WTC11 (cell line): Measurements from ENCODE around the gene NUP214. TPM values are rescaled to one million over a fixed set of nuclear protein-coding genes. Genes with fewer than 3 reads are reported as not detected.

Experiments used
- ATAC-seq: fragments of 200-7000 bp; cut with Tn5 transposase; 2 replicates; pipeline ENCODE4 v1.10.0; 2021; ENCODE audit warnings: mild to moderate bottlenecking, moderate library complexity
- CTCF ChIA-PET: fragments of 300-600 bp; sonication (Branson Sonifier 250); formaldehyde crosslinking; loops from one replicate; lab custom pipeline; 2021; ENCODE audit warnings: antibody characterized with exemption; lab: Charles Lee
- POLR2A ChIA-PET: fragments of 350-600 bp; sonication (Branson Sonifier 250); formaldehyde crosslinking; loops from one replicate; lab custom pipeline; 2021; ENCODE audit warnings: antibody characterized with exemption; lab: Charles Lee
- DNase-seq: peaks from one replicate; pipeline ENCODE4 v3.0.0; 2021; ENCODE audit warnings: low spot score
- H3K27ac Mint-ChIP-seq: 2 replicates; pipeline ENCODE4 v1.8.0; 2021; ENCODE audit warnings: mixed read lengths
- H3K27me3 Mint-ChIP-seq: 2 replicates; pipeline ENCODE4 v1.8.0; 2021; ENCODE audit warnings: low read depth, mild to moderate bottlenecking, moderate library complexity, mixed read lengths
- H3K36me3 Mint-ChIP-seq: 2 replicates; pipeline ENCODE4 v1.8.0; 2021; ENCODE audit warnings: mixed read lengths
- H3K4me1 Mint-ChIP-seq: 2 replicates; pipeline ENCODE4 v1.8.0; 2022; ENCODE audit warnings: mixed read lengths
- H3K4me3 Mint-ChIP-seq: 2 replicates; pipeline ENCODE4 v1.8.0; 2021; ENCODE audit warnings: mild to moderate bottlenecking, moderate library complexity, mixed read lengths
- H3K9me3 Mint-ChIP-seq: 2 replicates; pipeline ENCODE4 v1.8.0; 2021; ENCODE audit warnings: mixed read lengths
- ARID4B ChIP-seq: sonication (generic); formaldehyde crosslinking; IDR thresholded peaks from 2 replicates; pipeline ENCODE4 v1.8.0; 2023; ENCODE audit warnings: missing genetic modification reagents, mild to moderate bottlenecking, borderline replicate concordance
- ATF6 ChIP-seq: sonication (generic); formaldehyde crosslinking; IDR thresholded peaks from 2 replicates; pipeline ENCODE4 v1.8.1; 2023; ENCODE audit warnings: mild to moderate bottlenecking, missing genetic modification reagents
- E2F1 ChIP-seq: sonication (generic); formaldehyde crosslinking; IDR thresholded peaks from 2 replicates; pipeline ENCODE4 v1.8.0; 2022; ENCODE audit warnings: mild to moderate bottlenecking, missing genetic modification reagents
- ELF4 ChIP-seq: sonication (generic); formaldehyde crosslinking; IDR thresholded peaks from 2 replicates; pipeline ENCODE4 v1.8.1; 2022; ENCODE audit warnings: low read depth, mild to moderate bottlenecking, moderate library complexity, missing genetic modification reagents
- EMX1 ChIP-seq: fragments of 250-450 bp; sonication (Bioruptor Pico); IDR thresholded peaks from 2 replicates; pipeline ENCODE4 v1.8.0; 2021; ENCODE audit warnings: mild to moderate bottlenecking
- ERG ChIP-seq: fragments of 250-450 bp; sonication (Bioruptor Pico); IDR thresholded peaks from 2 replicates; pipeline ENCODE4 v1.8.0; 2021; ENCODE audit warnings: mild to moderate bottlenecking
- FOXP1 ChIP-seq: sonication (generic); formaldehyde crosslinking; IDR thresholded peaks from 2 replicates; pipeline ENCODE4 v1.8.0; 2022; ENCODE audit warnings: missing genetic modification reagents, mild to moderate bottlenecking, moderate library complexity, borderline replicate concordance
- GABPB1 ChIP-seq: sonication (generic); formaldehyde crosslinking; IDR thresholded peaks from 2 replicates; pipeline ENCODE4 v1.8.1; 2023; ENCODE audit warnings: mild to moderate bottlenecking, missing genetic modification reagents
- GTF2I ChIP-seq: fragments of 250-450 bp; sonication (Bioruptor Pico); conservative IDR thresholded peaks from 2 replicates; pipeline ENCODE4 v1.4.0; 2021; ENCODE audit warnings: mild to moderate bottlenecking
- IRF2 ChIP-seq: sonication (generic); formaldehyde crosslinking; IDR thresholded peaks from 2 replicates; pipeline ENCODE4 v1.8.0; 2022; ENCODE audit warnings: low read depth, missing genetic modification reagents, borderline replicate concordance
- NR1H2 ChIP-seq: sonication (generic); formaldehyde crosslinking; IDR thresholded peaks from 2 replicates; pipeline ENCODE4 v1.9.0; 2021; ENCODE audit warnings: mild to moderate bottlenecking, moderate library complexity, missing genetic modification reagents
- OVOL2 ChIP-seq: fragments of 250-450 bp; sonication (Bioruptor Pico); IDR thresholded peaks from 2 replicates; pipeline ENCODE4 v1.9.0; 2021; ENCODE audit warnings: mild to moderate bottlenecking, borderline replicate concordance
- TP53 ChIP-seq: sonication (generic); formaldehyde crosslinking; IDR thresholded peaks from 2 replicates; pipeline ENCODE4 v1.8.1; 2023; ENCODE audit warnings: mild to moderate bottlenecking, missing genetic modification reagents
- ZBTB21 ChIP-seq: sonication (generic); formaldehyde crosslinking; IDR thresholded peaks from 2 replicates; pipeline ENCODE4 v1.8.1; 2023; ENCODE audit warnings: mild to moderate bottlenecking, missing genetic modification reagents, borderline replicate concordance
- ZNF121 ChIP-seq: sonication (generic); formaldehyde crosslinking; IDR thresholded peaks from 2 replicates; pipeline ENCODE4 v1.8.0; 2023; ENCODE audit warnings: missing genetic modification reagents
- ZNF219 ChIP-seq: sonication (generic); formaldehyde crosslinking; IDR thresholded peaks from 2 replicates; pipeline ENCODE4 v1.8.0; 2023; ENCODE audit warnings: missing genetic modification reagents, mild to moderate bottlenecking, borderline replicate concordance
- ZNF396 ChIP-seq: fragments of 250-450 bp; sonication (Bioruptor Pico); IDR thresholded peaks from 2 replicates; pipeline ENCODE4 v1.8.0; 2021; ENCODE audit warnings: mild to moderate bottlenecking, moderate library complexity, borderline replicate concordance
- ZNF512 ChIP-seq: sonication (generic); formaldehyde crosslinking; IDR thresholded peaks from 2 replicates; pipeline ENCODE4 v1.8.1; 2022; ENCODE audit warnings: missing genetic modification reagents, borderline replicate concordance
- total RNA-seq: library from RNA; stranded (reverse); gene quantifications from 3 replicates; pipeline ENCODE4 v1.2.3, GENCODE V29; 2021
- TF ChIP-seq, protein P1 (sequence below): sonication (generic); formaldehyde crosslinking; IDR thresholded peaks from 2 replicates; pipeline ENCODE4 v1.8.0; 2023; ENCODE audit warnings: mild to moderate bottlenecking, missing genetic modification reagents

Gene NUP214
- total RNA-seq, 1 experiment from 2014 or later: 41.8 TPM

DNA sequence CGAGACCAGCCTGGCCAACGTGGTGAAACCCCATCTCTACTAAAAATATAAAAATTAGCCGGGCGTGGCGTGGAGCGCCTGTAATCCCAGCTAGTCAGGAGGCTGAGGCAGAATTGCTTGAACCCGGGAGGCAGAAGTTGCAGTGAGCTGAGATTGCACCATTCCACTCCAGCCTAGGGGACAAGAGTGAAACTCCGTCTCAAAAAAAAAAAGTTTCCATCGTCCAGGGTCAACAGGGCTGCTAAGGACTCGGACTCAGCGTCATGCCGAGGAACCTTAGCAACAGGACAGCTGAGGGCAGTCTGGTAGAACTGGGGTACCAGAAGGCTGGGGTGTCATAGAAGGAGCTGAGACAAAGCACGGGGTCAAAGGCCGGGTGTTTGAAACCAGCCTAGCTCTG lies 129.2 kb downstream of the NUP214 start:
- H3K36me3 Mint-ChIP-seq: no peaks in the 10 kb centered on the region
- ChIA-PET POLR2A (interaction anchor here (0.6 kb wide), 1 partner anchor 17 kb away, joined by 3 read pairs; no protein-coding TSS in a partner anchor), CTCF (interaction anchor here (0.6 to 1.1 kb wide), 2 partner anchors 46 to 82 kb away, joined by 3 to 8 read pairs; no protein-coding TSS in a partner anchor)
- peaks cover 6% of the 10 kb centered on the region for H3K4me1 Mint-ChIP-seq
- H3K4me3 Mint-ChIP-seq: no peak overlapping the region
- H3K27me3 Mint-ChIP-seq: no peaks in the 10 kb centered on the region
- ATAC-seq: no peak
- no peak for DNase-seq
- no peak for TF ChIP-seq GABPB1 (CRISPR knock-in tag)
- TF ChIP-seq ZNF121 (CRISPR knock-in tag): no peak
- no peak for TF ChIP-seq ERG (CRISPR knock-in tag)
- no peak for TF ChIP-seq FOXP1 (CRISPR knock-in tag)
- TF ChIP-seq ARID4B (CRISPR knock-in tag): no peak
- TF ChIP-seq OVOL2: no peak
- TF ChIP-seq ZNF219: no peak
- TF ChIP-seq TP53 (CRISPR knock-in tag): no peak
- no peak for TF ChIP-seq EMX1 (CRISPR knock-in tag)
- no peak for TF ChIP-seq ATF6
- TF ChIP-seq ZBTB21 (CRISPR knock-in tag): no peak
- TF ChIP-seq GTF2I (CRISPR knock-in tag): no peak
- TF ChIP-seq ELF4 (CRISPR knock-in tag): no peak
- no peak for TF ChIP-seq IRF2 (CRISPR knock-in tag)
- no peak for TF ChIP-seq ZNF512 (CRISPR knock-in tag)
- TF ChIP-seq ZNF396 (CRISPR knock-in tag): no peak
- H3K9me3 Mint-ChIP-seq: no peaks in the 10 kb centered on the region
- H3K27ac Mint-ChIP-seq: peak overlapping the region; percentile 57; the same call in 1 of the 2 replicates

DNA sequence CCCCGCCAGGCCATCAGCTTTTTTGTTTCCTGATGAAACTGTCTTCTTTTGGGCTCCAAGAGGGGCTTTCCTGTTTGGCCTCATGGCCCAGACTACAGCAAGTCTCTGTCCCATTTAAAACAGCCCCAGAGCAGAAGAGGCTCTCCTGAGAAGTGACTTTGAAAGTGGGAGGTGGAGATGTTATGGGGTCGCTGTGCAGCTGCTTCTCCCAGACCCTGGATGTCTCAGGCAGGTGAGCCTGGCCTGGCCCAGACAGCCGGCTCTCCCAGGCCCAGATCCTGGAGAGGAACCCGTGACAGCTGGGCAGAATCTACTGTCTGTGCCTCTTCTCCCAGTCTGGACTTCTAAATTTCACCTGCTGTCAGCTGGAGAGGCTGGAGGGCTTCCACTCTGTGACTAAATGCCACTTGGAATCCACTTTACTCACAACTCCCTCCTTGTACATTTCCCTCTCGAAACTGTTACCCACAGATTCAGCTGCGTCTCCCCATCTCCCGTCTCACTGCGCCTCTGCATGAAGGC lies 130.4 kb downstream of the NUP214 start:
- Mint-ChIP-seq H3K9me3 (no peaks in the 10 kb centered on the region), H3K36me3 (no peaks in the 10 kb centered on the region), H3K27ac (peak overlapping the region; percentile 74; the same call in 1 of the 2 replicates), H3K4me3 (no peak overlapping the region), H3K27me3 (no peaks in the 10 kb centered on the region), H3K4me1 (peaks cover 9% of the 10 kb centered on the region)
- DNase-seq: no peak
- ChIA-PET CTCF (interaction anchor here (0.7 to 3.2 kb wide), 8 partner anchors 20 to 291 kb away, joined by 3 to 51 read pairs (median 4); partner anchors contain the start of gene FAM78A), POLR2A (interaction anchor here (0.6 kb wide), 1 partner anchor 297 kb away, joined by 3 read pairs; no protein-coding TSS in a partner anchor)
- no peak; the same call in 1 of the 2 replicates for ATAC-seq
- TF ChIP-seq E2F1: no peak
- TF ChIP-seq, protein P1, sequence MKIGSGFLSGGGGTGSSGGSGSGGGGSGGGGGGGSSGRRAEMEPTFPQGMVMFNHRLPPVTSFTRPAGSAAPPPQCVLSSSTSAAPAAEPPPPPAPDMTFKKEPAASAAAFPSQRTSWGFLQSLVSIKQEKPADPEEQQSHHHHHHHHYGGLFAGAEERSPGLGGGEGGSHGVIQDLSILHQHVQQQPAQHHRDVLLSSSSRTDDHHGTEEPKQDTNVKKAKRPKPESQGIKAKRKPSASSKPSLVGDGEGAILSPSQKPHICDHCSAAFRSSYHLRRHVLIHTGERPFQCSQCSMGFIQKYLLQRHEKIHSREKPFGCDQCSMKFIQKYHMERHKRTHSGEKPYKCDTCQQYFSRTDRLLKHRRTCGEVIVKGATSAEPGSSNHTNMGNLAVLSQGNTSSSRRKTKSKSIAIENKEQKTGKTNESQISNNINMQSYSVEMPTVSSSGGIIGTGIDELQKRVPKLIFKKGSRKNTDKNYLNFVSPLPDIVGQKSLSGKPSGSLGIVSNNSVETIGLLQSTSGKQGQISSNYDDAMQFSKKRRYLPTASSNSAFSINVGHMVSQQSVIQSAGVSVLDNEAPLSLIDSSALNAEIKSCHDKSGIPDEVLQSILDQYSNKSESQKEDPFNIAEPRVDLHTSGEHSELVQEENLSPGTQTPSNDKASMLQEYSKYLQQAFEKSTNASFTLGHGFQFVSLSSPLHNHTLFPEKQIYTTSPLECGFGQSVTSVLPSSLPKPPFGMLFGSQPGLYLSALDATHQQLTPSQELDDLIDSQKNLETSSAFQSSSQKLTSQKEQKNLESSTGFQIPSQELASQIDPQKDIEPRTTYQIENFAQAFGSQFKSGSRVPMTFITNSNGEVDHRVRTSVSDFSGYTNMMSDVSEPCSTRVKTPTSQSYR (CRISPR knock-in tag): no peak
- TF ChIP-seq NR1H2: no peak
- no peak for TF ChIP-seq ERG (CRISPR knock-in tag)
